ENCODE measurements around the gene CDC42BPG.

CDC42BPG gene

GRCh38 chr11:64792482-64792881 lies 52.0 kb downstream of the CDC42BPG start:
- in situ Hi-C loops (cut with HindIII; ENCODE audit: low sequenced_read_pairs): no loop called here

GRCh38 chr11:64791781-64792291 lies 52.6 kb downstream of the CDC42BPG start:
- in situ Hi-C loops (cut with HindIII; ENCODE audit: low sequenced_read_pairs): no loop called here

GRCh38 chr11:64790205-64791095 lies 54.0 kb downstream of the CDC42BPG start:
- in situ Hi-C loops (cut with HindIII; ENCODE audit: low sequenced_read_pairs): no loop called here

GRCh38 chr11:64789331-64790204 lies 54.9 kb downstream of the CDC42BPG start:
- in situ Hi-C loops (cut with HindIII; ENCODE audit: low sequenced_read_pairs): no loop called here

GRCh38 chr11:64788321-64789215 lies 55.9 kb downstream of the CDC42BPG start:
- in situ Hi-C loops (cut with HindIII; ENCODE audit: low sequenced_read_pairs): no loop called here

- in situ Hi-C loops (cut with HindIII; ENCODE audit: low sequenced_read_pairs): no loop called here
Observed at GRCh38 chr11:64787526-64788320, 56.7 kb downstream of the CDC42BPG start.

- in situ Hi-C loops (cut with HindIII; ENCODE audit: low sequenced_read_pairs): no loop called here
Observed at GRCh38 chr11:64786308-64786707, 58.1 kb downstream of the CDC42BPG start.

- in situ Hi-C loops (cut with HindIII; ENCODE audit: low sequenced_read_pairs): no loop called here
Observed at GRCh38 chr11:64784813-64785581, 59.5 kb downstream of the CDC42BPG start.

GRCh38 chr11:64778473-64779298 lies 65.8 kb downstream of the CDC42BPG start, which contains the start of gene SF1:
Gene SF1 (minus strand): TSS chr11:64778542. CDS start chr11:64778392, 150 bp downstream.
- in situ Hi-C loops (cut with HindIII; ENCODE audit: low sequenced_read_pairs): no loop called here

GRCh38 chr11:64778223-64778472 lies 66.3 kb downstream of the CDC42BPG start:
- in situ Hi-C loops (cut with HindIII; ENCODE audit: low sequenced_read_pairs): no loop called here

GRCh38 chr11:64777449-64778222 lies 66.8 kb downstream of the CDC42BPG start:
- in situ Hi-C loops (cut with HindIII; ENCODE audit: low sequenced_read_pairs): no loop called here

- in situ Hi-C loops (cut with HindIII; ENCODE audit: low sequenced_read_pairs): no loop called here
Observed at GRCh38 chr11:64776875-64777274, 67.6 kb downstream of the CDC42BPG start.

GRCh38 chr11:64776425-64776824 lies 68.0 kb downstream of the CDC42BPG start:
- in situ Hi-C loops (cut with HindIII; ENCODE audit: low sequenced_read_pairs): no loop called here

GRCh38 chr11:64774144-64774543 lies 70.3 kb downstream of the CDC42BPG start:
- in situ Hi-C loops (cut with HindIII; ENCODE audit: low sequenced_read_pairs): no loop called here

Data from DLD1 (cell line).